Effector memory CD8-positive, alpha-beta T cell (primary cell): ENCODE data around the gene SLC23A2.
A peak's percentile ranks its signal among the peaks of the same experiment; 100 is the strongest.
"Not testable (repeated sequence)": the region's sequence is repeated elsewhere in the genome, so short reads cannot be mapped to it uniquely, and the experiment has no call there.

Experiments used
- ATAC-seq: fragments of 150-1000 bp; cut with Tn5 transposase; replicated peaks from 2 replicates; pipeline ENCODE4 v1.10.0; 2021; ENCODE audit warnings: mild to moderate bottlenecking, moderate library complexity
- DNase-seq, 3 experiments: peaks; one replicate each; pipeline ENCODE4 v3.0.0; 2021
- H3K27ac Mint-ChIP-seq, 2 donors: one replicate each; pipeline ENCODE4 v1.8.0; 2022; ENCODE audit warnings: mild to moderate bottlenecking in 2 of 2, mixed read lengths in 2 of 2, moderate library complexity in 2 of 2
- H3K27me3 Mint-ChIP-seq, 2 donors: one replicate each; pipeline ENCODE4 v1.8.0; 2022; ENCODE audit warnings: mixed read lengths in 2 of 2
- H3K36me3 Mint-ChIP-seq: one replicate; pipeline ENCODE4 v1.8.0; 2022; ENCODE audit warnings: mild to moderate bottlenecking, moderate library complexity, mixed read lengths; ENCODE audit not compliant: insufficient read depth
- H3K4me1 Mint-ChIP-seq, 2 donors: one replicate each; pipeline ENCODE4 v1.8.0; 2022; ENCODE audit warnings: low read depth in 2 of 2, mixed read lengths in 2 of 2
- H3K4me3 Mint-ChIP-seq, 2 donors: one replicate each; pipeline ENCODE4 v1.8.0; 2022; ENCODE audit warnings: mild to moderate bottlenecking in 2 of 2, mixed read lengths in 2 of 2, moderate library complexity in 2 of 2
- H3K9me3 Mint-ChIP-seq, 2 donors: one replicate each; pipeline ENCODE4 v1.8.0; 2022; ENCODE audit warnings: mixed read lengths in 2 of 2

SLC23A2 gene

GRCh38 chr20:5030348-5031205 is 29.3 kb upstream of the SLC23A2 start:
- H3K27ac Mint-ChIP-seq, result no peak overlapping the region
- no peak for ATAC-seq
- no peaks in the 10 kb centered on the region for H3K4me1 Mint-ChIP-seq
- no peaks in the 10 kb centered on the region for H3K9me3 Mint-ChIP-seq
- H3K36me3 Mint-ChIP-seq, result peaks cover 5% of the 10 kb centered on the region
- no peaks in the 10 kb centered on the region for H3K27me3 Mint-ChIP-seq
- H3K4me3 Mint-ChIP-seq, result no peak overlapping the region
- DNase-seq, result no peak

DNA sequence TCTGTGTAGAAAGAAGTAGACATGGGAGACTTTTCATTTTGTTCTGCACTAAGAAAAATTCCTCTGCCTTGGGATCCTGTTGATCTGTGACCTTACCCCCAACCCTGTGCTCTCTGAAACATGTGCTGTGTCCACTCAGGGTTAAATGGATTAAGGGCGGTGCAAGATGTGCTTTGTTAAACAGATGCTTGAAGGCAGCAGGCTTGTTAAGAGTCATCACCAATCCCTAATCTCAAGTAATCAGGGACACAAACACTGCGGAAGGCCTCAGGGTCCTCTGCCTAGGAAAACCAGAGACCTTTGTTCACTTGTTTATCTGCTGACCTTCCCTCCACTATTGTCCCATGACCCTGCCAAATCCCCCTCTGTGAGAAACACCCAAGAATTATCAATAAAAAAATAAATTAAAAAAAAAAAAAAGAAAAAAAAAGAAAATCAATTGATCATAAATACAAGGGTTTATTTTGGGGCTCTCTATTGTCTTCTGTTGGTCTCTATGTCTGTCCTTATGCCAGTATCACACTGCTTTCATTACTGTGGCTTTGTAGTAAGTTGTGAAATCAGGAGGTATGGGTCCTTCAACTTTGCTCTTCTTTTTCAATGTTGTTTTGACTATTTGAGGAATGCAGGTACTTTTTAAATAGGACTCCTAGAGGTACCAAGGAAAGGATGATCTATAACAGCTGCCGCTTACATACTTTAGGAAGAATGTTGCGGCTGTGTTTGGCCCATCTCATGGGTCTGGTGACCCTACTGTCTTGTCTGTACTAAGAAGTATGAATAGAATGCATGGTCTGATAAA is 27.1 kb upstream of the SLC23A2 start:
- not testable (repeated sequence) for ATAC-seq, H3K27me3 Mint-ChIP-seq, H3K36me3 Mint-ChIP-seq, H3K27ac Mint-ChIP-seq, H3K9me3 Mint-ChIP-seq, DNase-seq, H3K4me1 Mint-ChIP-seq, H3K4me3 Mint-ChIP-seq

GRCh38 chr20:5024982-5025381 is 23.7 kb upstream of the SLC23A2 start:
- Mint-ChIP-seq H3K27me3 (no peaks in the 10 kb centered on the region), H3K36me3 (peaks cover 2% of the 10 kb centered on the region), H3K4me1 (no peaks in the 10 kb centered on the region), H3K27ac (no peak overlapping the region), H3K9me3 (no peaks in the 10 kb centered on the region), H3K4me3 (no peak overlapping the region)
- ATAC-seq, result no peak
- no peak for DNase-seq

- H3K9me3 Mint-ChIP-seq, result no peaks in the 10 kb centered on the region
- H3K36me3 Mint-ChIP-seq, result peaks cover 2% of the 10 kb centered on the region
- no peak for ATAC-seq
- no peak overlapping the region for H3K27ac Mint-ChIP-seq
- no peaks in the 10 kb centered on the region for H3K4me1 Mint-ChIP-seq
- H3K4me3 Mint-ChIP-seq, result no peak overlapping the region
- DNase-seq, result no peak
- H3K27me3 Mint-ChIP-seq, result no peaks in the 10 kb centered on the region
Measured at GRCh38 chr20:5024103-5024502, 22.8 kb upstream of the SLC23A2 start.

DNA sequence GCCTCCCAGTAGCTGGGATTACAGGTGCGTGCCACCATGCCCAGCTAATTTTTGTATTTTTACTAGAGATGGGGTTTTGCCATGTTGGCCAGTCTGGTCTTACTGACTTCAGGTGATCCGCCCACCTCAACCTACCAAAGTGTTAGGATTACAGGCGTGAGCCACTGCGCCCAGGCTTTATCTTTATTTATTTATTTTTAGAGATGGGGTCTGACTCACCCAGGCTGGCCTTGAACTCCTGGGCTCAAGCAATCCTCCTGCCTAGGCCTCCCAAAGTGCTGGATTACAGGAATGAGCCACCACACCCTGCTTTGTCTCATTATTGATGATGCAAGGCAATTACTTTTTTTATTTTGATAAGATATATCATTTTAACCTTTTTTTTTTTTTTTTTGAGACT is 21.9 kb upstream of the SLC23A2 start:
- DNase-seq, H3K27me3 Mint-ChIP-seq, ATAC-seq, H3K4me1 Mint-ChIP-seq, H3K9me3 Mint-ChIP-seq, H3K36me3 Mint-ChIP-seq, H3K4me3 Mint-ChIP-seq: not testable (repeated sequence)
- peak overlapping the region in 1 of 2 donors; percentile 77 for H3K27ac Mint-ChIP-seq

GRCh38 chr20:5020760-5021159 is 19.4 kb upstream of the SLC23A2 start:
- DNase-seq, result no peak
- H3K27me3 Mint-ChIP-seq, result no peaks in the 10 kb centered on the region
- no peak for ATAC-seq
- H3K9me3 Mint-ChIP-seq, result no peaks in the 10 kb centered on the region
- H3K4me3 Mint-ChIP-seq, result no peak overlapping the region
- no peaks in the 10 kb centered on the region for H3K36me3 Mint-ChIP-seq
- H3K4me1 Mint-ChIP-seq, result no peaks in the 10 kb centered on the region
- peak overlapping the region in 1 of 2 donors; percentile 24 for H3K27ac Mint-ChIP-seq

- Mint-ChIP-seq H3K4me1 (peaks cover 4% of the 10 kb centered on the region in 2 donors), H3K4me3 (no peak overlapping the region), H3K27ac (peak overlapping the region in 1 of 2 donors; percentile 53), H3K9me3 (no peaks in the 10 kb centered on the region), H3K27me3 (no peaks in the 10 kb centered on the region), H3K36me3 (no peaks in the 10 kb centered on the region)
- DNase-seq, result no peak
- no peak for ATAC-seq
Measured at GRCh38 chr20:5013682-5014447, 12.6 kb upstream of the SLC23A2 start.

DNA sequence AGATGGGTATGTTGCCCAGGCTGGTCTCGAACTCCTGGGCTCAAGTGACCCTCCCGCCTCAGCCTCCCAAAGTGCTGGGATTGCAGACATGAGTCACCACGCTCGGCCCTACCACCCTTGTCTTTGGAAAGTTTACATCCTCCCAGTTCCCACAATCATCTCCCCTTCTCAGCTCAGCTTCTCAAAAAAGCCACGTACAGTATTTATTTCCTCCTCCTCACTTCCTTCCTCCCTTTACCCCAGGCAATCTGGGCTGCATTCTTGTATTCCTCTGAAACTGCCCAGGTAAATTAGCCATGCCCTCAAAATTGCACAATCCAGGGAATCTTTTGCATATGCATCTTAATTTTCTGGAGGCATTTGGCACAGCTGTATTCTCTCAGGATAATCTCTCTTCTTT is 7.4 kb upstream of the SLC23A2 start:
- peak overlapping the region; percentile 6 to 78 for H3K27ac Mint-ChIP-seq
- H3K4me3 Mint-ChIP-seq, result no peak overlapping the region
- ATAC-seq (no peak), DNase-seq (no peak)
- no peaks in the 10 kb centered on the region for H3K27me3 Mint-ChIP-seq
- peaks cover 8 to 12% of the 10 kb centered on the region in 2 donors for H3K4me1 Mint-ChIP-seq
- no peaks in the 10 kb centered on the region for H3K36me3 Mint-ChIP-seq
- no peaks in the 10 kb centered on the region for H3K9me3 Mint-ChIP-seq

- ATAC-seq (no peak), DNase-seq (no peak)
- Mint-ChIP-seq H3K9me3 (no peaks in the 10 kb centered on the region), H3K4me3 (no peak overlapping the region), H3K4me1 (peaks cover 16 to 21% of the 10 kb centered on the region in 2 donors), H3K36me3 (peaks cover 8% of the 10 kb centered on the region), H3K27ac (no peak overlapping the region), H3K27me3 (no peaks in the 10 kb centered on the region)
Measured at GRCh38 chr20:5005326-5005725, 4.0 kb upstream of the SLC23A2 start.

DNA sequence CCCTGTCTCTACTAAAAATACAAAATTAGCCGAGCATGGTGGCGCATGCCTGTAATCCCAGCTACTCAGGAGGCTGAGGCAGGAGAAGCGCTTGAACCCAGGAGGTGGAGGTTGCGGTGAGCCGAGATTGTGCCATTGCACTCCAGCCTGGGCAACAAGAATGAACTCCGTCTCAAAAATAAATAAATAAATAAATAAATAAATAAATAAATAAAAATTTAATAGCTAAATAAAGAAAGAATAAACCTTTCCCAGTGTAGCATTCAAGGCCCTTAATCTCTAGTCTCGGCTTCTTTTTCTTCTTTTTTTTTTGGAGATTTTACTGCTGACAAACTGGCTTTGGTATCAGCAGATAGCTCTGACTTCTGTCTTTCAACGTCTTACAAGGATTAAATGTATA is 3.5 kb upstream of the SLC23A2 start:
- H3K4me1 Mint-ChIP-seq, result peaks cover 19 to 26% of the 10 kb centered on the region in 2 donors
- H3K27me3 Mint-ChIP-seq, H3K4me3 Mint-ChIP-seq, H3K27ac Mint-ChIP-seq, H3K36me3 Mint-ChIP-seq, H3K9me3 Mint-ChIP-seq, DNase-seq, ATAC-seq: not testable (repeated sequence)

DNA sequence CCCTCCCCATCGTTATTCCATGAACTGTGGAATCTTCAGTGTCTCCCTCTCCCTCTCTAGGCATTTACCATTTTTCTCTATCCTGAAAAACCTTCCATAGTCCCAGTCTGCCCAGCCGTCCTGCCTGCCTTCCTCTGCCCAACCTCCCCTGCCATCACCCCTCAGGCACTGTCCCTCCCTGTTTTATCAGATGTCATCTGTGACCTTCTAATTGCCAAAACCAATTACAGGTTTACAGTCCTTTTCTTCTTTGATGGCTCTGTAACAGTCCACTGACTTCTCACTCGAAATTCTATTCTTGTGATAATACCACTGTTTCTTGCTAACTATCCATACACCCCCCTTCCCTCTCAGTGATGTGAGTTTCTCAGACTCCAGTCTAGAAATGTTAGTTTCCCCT is 2.3 kb upstream of the SLC23A2 start:
- no peaks in the 10 kb centered on the region for H3K9me3 Mint-ChIP-seq
- peak overlapping the region in 1 of 2 donors; percentile 88 for H3K27ac Mint-ChIP-seq
- no peak for ATAC-seq
- H3K27me3 Mint-ChIP-seq, result no peaks in the 10 kb centered on the region
- peaks cover 8% of the 10 kb centered on the region for H3K36me3 Mint-ChIP-seq
- DNase-seq, result no peak
- peaks cover 21 to 29% of the 10 kb centered on the region in 2 donors for H3K4me1 Mint-ChIP-seq
- H3K4me3 Mint-ChIP-seq, result no peak overlapping the region

DNA sequence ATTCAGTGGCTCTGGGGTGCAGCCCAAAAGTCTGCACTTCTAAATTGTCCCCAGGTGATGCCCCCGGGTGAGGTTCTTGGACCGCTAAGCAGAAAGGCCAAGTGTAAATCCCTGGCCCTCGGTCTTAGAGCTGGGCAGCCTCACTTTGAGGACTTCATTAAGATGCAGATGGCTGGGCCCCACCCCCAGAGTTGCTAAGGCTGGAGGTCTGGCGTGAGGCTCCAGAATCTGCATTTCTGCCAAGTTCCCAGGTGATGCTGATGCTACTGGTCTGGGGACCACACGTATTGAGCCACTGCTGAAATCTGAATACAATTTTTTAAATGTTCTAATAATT is 735 bp upstream of the SLC23A2 start:
- H3K4me1 Mint-ChIP-seq, result peaks cover 29 to 36% of the 10 kb centered on the region in 2 donors
- peak overlapping the region; percentile 95 to 98 for H3K4me3 Mint-ChIP-seq
- H3K9me3 Mint-ChIP-seq, result no peaks in the 10 kb centered on the region
- H3K27me3 Mint-ChIP-seq, result no peaks in the 10 kb centered on the region
- peak overlapping the region; percentile 91 to 98 for H3K27ac Mint-ChIP-seq
- no peak for DNase-seq
- no peak for ATAC-seq
- H3K36me3 Mint-ChIP-seq, result peaks cover 11% of the 10 kb centered on the region
